ENCODE data around the gene CACNA1C.

DNA sequence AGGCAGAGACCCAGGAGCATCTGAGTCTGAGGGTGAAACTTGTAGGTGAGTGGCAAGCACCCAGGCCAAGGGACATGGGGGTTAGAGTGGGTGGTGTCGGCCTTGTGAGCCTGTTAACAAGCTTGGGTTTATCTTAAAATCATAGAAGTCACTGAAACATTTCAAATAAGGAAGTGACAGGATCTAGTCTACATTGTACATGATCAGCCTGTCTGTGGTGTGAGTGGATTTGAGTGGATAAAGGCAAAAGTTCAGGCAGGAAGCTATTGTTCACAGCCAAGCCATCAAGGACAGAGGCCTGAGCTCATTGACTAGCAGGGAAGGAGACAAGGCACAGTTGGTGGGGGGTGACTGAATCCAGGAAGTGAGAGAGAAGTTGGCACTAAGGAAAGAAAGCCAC is 682.6 kb downstream of the CACNA1C start:
- TF ChIP-seq CTCF (conservative IDR thresholded peaks at IDR 0.05; ENCODE audit: low read length), result no peak
- no peak for TF ChIP-seq EZH2phosphoT487 (IDR thresholded peaks at IDR 0.05; ENCODE audit: borderline replicate concordance, low read depth, low read length)
